HEK293T (cell line): Measurements from ENCODE around the gene PRKAG3.

Experiments used
- ARNT ChIP-seq: fragments of 450-650 bp; IDR thresholded peaks from 2 replicates; pipeline ENCODE4 v1.6.1; 2017; ENCODE audit warnings: mild to moderate bottlenecking
- BHLHE40 ChIP-seq: fragments of 450-650 bp; IDR thresholded peaks from 2 replicates; pipeline ENCODE4 v1.6.1; 2016; ENCODE audit warnings: mild to moderate bottlenecking, moderate library complexity, borderline replicate concordance
- FOXA1 ChIP-seq: fragments of 450-650 bp; IDR thresholded peaks from 2 replicates; pipeline ENCODE4 v1.6.1; 2016; ENCODE audit warnings: mild to moderate bottlenecking
- FOXM1 ChIP-seq: fragments of 450-650 bp; IDR thresholded peaks from 2 replicates; pipeline ENCODE4 v1.6.1; 2017; ENCODE audit warnings: mild to moderate bottlenecking, borderline replicate concordance
- HDGF ChIP-seq: fragments of 450-650 bp; IDR thresholded peaks from 2 replicates; pipeline ENCODE4 v1.6.1; 2017; ENCODE audit warnings: antibody characterized with exemption, borderline replicate concordance
- L3MBTL2 ChIP-seq: fragments of 450-650 bp; conservative IDR thresholded peaks from 2 replicates; pipeline ENCODE4 v1.6.1; 2016; ENCODE audit warnings: mild to moderate bottlenecking
- LEF1 ChIP-seq: fragments of 450-650 bp; IDR thresholded peaks from 2 replicates; pipeline ENCODE4 v1.6.1; 2017; ENCODE audit warnings: mild to moderate bottlenecking, borderline replicate concordance
- PKNOX1 ChIP-seq: fragments of 450-650 bp; IDR thresholded peaks from 2 replicates; pipeline ENCODE4 v1.6.1; 2016
- SP1 ChIP-seq: fragments of 450-650 bp; IDR thresholded peaks from 2 replicates; pipeline ENCODE4 v1.6.1; 2017
- SUZ12 ChIP-seq: fragments of 450-650 bp; IDR thresholded peaks from 2 replicates; pipeline ENCODE4 v1.6.1; 2016; ENCODE audit warnings: mild to moderate bottlenecking
- TARDBP ChIP-seq: fragments of 450-650 bp; IDR thresholded peaks from 2 replicates; pipeline ENCODE4 v1.6.1; 2016
- ZNF384 ChIP-seq: fragments of 450-650 bp; IDR thresholded peaks from 2 replicates; pipeline ENCODE4 v1.6.1; 2016

- TF ChIP-seq TARDBP = no peak
- TF ChIP-seq FOXA1 = no peak
- no peak for TF ChIP-seq HDGF
- TF ChIP-seq ZNF384 = no peak
- TF ChIP-seq SP1 = no peak
- no peak for TF ChIP-seq SUZ12
- TF ChIP-seq PKNOX1 = no peak
- TF ChIP-seq ARNT = no peak
- TF ChIP-seq L3MBTL2 = no peak
- no peak for TF ChIP-seq LEF1
- TF ChIP-seq BHLHE40 = no peak
- no peak for TF ChIP-seq FOXM1
These were observed 32.7 kb downstream of the PRKAG3 start for GRCh38 chr2:218798767-218799504.
